Upper lobe of left lung (tissue), 4 donors: ENCODE results near the gene CTXN2.

Source experiments
- CTCF ChIP-seq, 6 experiments: fragments of 450-650 bp in 4 of 6; fragments of 200-600 bp in 2 of 6; sonication (generic) in 2 of 6; IDR thresholded peaks; one replicate each; pipeline ENCODE4 v1.5.1; 2016 to 2019; ENCODE audit warnings: antibody characterized with exemption in 6 of 6
- EP300 ChIP-seq, 4 donors: sonication (generic); formaldehyde crosslinking; IDR thresholded peaks; one replicate each; pipeline ENCODE4 v1.5.1; 2017; ENCODE audit warnings: antibody characterized with exemption in 4 of 4, control low read depth in 2 of 4
- POLR2A ChIP-seq, 4 donors: fragments of 450-650 bp; IDR thresholded peaks; one replicate each; pipeline ENCODE4 v1.5.1; 2016 to 2017; ENCODE audit warnings: antibody characterized with exemption in 4 of 4, mild to moderate bottlenecking in 2 of 4
- POLR2AphosphoS5 ChIP-seq, 2 donors: sonication (generic); formaldehyde crosslinking; IDR thresholded peaks; one replicate each; pipeline ENCODE4 v1.5.1; 2017; ENCODE audit warnings: antibody characterized with exemption in 2 of 2

GRCh38 chr15:48190932-48191573 is 412 bp upstream of the CTXN2 start:
- no peak for TF ChIP-seq CTCF (IDR thresholded peaks at IDR 0.05)
- no peak for TF ChIP-seq POLR2A (IDR thresholded peaks at IDR 0.05)
- no peak for TF ChIP-seq POLR2AphosphoS5 (IDR thresholded peaks at IDR 0.05)
- no peak for TF ChIP-seq EP300 (IDR thresholded peaks at IDR 0.05)
